GDM1 (cell line): ENCODE measurements around the gene ZBBX.
A peak's percentile ranks its signal among the peaks of the same experiment; 100 is the strongest.
"Not testable (repeated sequence)": the region's sequence is repeated elsewhere in the genome, so short reads cannot be mapped to it uniquely, and the experiment has no call there.

Experiments
- DNase-seq: peaks from one replicate; lab custom pipeline; 2025; lab: John Stamatoyannopoulos, UW

ZBBX gene, protein sequence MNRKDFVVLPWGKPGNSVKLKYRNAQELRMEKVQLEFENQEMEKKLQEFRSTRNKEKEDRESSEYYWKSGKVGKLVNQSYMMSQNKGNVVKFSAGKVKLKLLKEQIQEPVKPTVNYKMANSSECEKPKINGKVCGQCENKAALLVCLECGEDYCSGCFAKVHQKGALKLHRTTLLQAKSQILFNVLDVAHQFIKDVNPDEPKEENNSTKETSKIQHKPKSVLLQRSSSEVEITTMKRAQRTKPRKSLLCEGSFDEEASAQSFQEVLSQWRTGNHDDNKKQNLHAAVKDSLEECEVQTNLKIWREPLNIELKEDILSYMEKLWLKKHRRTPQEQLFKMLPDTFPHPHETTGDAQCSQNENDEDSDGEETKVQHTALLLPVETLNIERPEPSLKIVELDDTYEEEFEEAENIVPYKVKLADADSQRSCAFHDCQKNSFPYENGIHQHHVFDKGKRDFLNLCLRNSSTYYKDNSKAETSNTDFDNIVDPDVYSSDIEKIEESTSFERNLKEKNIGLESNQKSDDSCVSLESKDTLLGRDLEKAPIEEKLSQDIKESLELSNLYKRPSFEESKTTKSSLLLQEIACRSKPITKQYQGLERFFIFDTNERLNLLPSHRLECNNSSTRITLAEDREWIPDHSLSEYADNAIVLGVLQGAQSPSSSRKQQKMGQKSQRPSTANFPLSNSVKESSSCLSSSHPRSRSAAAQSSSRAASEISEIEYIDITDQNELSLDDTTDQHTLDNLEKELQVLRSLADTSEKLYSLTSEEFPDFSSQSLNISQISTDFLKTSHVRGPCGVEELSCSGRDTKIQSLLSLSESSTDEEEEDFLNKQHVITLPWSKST

DNA sequence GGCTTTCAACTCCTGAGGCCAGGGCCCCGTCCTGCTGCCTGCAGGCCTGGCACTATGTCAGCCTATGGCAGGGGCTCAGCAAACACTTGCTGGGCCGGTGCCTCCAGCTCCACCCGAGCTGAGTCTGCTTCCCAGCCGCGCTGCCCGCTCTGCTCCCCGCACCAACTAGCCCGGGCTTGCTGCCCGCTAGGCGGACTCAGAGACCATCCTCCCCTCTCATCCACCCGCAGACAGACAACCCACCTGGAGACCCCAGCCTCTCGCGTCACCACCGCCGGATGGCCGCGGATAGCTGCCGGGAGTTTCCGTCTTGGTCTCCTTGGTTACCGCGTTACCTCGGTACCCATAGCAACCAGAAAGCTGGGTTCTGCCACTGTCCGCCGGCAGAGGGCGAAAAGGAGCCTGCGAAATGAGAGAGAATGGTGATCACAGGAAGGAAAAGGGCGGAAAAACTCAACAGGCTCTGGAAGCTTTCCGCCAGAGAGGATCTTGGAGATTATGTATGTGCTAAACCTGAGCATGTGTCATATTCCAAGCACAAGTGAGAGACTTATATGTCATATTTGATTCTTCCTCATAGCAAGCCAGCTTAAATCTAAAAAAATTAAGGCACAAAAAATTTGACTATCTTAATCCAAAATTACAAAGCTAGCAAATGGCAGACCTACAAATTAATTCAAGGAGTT lies at the start of gene ZBBX:
ZBBX (minus strand) TSS at position 294 of the 686 bp plus-strand sequence. CDS start 7,396 bp downstream, outside the sequence.
- DNase-seq: no peak

DNA sequence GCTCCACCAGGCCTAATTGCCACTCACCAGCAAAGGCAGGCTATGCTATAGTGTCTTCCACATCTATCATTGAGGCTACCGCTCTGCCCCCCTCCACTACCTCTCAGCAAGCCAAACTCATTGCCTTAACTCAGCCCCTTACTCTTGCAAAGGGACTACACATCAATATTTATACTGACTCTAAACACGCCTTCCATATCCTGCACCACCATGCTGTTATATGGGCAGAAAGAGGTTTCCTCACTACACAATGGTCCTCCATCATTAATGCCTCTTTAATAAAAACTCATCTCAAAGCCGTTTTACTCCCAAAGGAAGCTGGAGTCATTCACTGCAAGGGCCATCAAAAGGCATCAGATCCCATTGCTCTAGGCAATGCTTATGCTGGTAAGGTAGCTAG lies 46.9 kb upstream of the ZBBX start:
- DNase-seq: not testable (repeated sequence)

DNA sequence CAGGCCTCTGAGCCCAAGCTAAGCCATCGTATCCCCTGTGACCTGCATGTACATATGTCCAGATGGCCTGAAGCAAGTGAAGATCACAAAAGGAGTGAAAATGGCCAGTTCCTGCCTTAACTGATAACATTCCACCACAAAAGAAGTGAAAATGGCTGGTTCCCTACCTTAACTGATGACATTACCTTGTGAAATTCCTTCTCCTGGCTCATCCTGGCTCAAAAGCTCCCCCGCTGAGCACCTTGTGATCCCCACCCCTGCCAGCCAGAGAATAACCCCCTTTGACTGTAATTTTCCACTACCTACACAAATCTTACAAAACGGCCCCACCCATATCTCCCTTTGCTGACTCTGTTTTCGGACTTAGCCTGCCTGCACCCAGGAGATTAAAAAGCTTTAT lies 42.3 kb upstream of the ZBBX start:
- DNase-seq: not testable (repeated sequence)

DNA sequence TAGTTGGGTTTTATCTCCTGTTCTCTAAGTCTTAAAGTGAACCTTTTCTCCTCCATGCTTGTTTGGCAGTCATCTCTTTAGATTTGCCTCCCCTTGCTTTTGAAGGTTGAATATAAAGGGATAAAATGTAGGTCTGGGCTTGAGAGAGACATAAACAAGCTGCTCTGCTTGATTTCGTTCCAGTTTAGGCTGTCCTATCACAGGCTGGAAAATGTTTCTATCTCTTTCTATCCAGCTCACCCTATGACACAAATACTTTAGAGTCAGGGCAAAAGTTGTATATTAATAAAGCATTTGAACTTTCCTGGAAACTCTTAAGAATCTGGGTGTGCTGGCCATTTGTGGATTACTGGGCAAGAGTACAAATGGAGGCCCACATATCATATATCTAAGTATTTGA lies 29.5 kb upstream of the ZBBX start:
- DNase-seq: no peak

DNA sequence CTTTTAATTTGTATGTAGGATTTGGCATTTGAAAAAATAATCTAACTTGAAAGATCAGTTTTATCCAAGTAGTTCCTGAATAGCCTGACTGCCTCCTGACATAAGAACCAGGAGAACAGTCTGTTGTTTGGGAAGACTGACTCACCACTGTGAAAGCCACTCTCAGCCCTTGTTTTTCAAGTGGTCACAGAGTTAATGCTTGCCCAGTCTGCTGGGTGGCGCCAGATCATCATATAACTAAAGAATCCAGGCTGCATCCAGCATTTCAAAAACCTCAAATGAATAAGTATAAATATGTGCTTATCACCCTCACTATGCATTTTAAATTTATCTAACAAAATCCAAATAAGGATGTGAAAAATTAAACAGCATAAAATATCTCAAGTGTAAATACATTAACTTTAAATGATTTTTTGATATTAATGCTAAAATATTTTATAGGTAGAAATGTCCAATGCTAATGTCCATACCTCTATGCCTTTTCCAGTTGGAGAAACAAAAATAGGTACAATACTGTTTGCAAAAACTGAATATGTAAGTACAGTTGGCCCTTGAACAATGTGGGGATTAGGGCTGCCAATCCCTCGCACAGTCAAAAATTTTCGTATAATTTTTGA lies 26.9 kb upstream of the ZBBX start:
- peak; percentile 36 for DNase-seq

DNA sequence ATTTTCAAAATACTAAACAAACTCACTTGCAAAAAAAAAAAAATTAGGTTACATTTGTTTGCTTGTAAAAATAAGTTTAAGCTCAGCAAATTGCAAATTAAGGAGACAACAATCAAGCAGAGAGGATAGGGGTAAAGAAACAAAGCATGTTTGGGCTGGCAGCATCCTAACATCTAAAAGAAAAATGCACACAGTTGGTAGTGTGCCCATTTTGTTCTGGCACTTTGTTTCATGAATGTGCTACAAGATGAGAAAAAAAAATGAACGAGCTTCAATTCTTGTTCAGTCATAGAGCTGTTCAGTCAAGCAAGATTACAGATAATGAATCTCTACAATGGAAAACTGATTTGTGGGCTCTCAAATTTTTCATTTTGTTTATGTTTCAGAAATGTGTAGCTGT lies 17.7 kb upstream of the ZBBX start:
- no peak for DNase-seq

DNA sequence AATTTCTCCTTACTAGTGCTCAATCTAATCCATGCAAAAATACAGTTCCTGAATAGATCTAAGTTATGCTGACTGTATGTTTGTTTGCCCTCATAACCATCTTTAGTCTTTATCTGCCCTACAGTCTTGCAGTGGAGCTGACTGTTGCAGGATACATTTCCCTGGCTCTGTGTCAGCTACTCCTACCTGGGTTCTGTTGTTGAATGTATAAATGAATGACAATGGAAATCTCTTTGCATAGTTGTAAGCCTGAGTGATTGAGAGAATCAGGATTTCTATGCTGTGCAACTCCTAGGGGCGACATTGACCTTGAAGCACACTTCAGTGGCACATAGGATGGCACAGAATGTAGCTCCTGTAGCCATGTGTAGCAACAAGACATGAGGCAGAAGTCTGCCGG lies 16.0 kb upstream of the ZBBX start:
- DNase-seq: no peak

DNA sequence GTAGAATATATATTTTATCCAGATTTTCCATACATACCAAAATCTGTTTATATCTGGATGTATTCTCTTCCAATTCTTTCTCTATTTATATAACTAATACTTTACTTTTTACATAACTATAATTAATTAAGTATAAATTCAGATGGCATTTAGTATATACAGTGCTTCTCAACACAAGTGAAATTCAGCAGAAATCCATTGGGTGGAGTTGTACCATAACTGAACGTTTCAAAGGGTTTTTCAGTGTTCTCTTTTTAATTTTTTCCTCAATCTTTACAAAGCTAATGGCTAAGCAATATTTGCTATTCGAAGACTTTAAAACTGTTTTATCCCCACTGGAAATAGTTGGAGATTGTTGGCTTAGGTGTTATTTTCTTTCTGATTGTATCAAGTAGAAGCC lies 13.9 kb upstream of the ZBBX start:
- no peak for DNase-seq

DNA sequence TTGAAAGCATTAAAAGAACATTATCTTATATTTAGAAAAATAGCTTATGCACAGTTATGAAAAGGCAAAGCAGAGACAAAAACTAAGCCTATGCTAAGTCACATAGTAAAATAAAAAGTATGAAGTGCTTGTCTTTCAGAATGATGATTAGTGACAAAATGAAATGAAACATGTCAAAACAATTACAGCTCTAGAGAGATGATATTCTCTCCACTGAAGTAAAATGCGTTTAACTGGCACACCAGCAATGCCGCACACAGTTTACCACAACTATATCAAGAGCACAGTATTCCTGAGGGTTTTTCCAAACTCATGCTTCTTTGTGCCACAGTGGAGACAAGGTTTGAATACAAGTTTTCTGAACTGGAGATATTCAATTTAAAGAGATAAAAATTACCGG lies 2.1 kb upstream of the ZBBX start:
- no peak for DNase-seq

DNA sequence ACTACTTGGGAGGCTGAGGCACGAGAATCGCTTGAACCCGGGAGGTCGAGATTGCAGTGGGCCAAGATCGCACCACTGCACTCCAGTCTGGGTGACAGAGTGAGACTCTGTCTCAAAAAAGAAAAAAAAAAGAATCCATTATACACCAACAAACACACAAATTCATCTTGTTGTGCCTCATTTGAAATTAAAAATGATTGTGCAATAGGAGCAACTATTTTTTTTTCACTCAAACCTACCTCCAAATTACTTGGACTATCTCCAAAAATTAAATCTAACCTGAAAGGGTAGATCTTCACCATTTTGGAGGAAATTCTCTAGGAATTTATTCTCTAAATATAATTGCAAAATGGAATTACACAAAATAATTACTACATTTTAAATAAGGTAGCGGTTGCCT lies 4.6 kb downstream of the ZBBX start:
- DNase-seq: no peak

DNA sequence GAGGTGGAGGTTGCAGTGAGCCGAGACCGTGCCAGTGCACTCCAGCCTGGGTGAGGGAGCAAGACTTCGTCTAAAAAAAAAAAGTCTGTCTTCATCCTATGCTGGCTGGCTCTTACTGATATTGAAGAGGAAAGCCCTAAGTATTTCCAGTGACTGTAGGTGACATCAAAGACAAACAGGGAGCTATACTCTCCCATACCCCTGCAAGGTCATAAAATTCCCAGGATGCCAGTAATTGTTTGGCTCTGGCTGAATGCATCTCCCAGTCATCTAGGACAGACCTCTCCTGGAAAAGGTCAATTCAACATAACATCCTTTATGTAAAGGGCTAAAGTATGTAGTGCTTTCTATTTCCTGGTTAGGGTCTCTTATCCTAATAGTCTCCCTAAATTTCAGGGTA lies 8.0 kb downstream of the ZBBX start:
- no peak for DNase-seq

DNA sequence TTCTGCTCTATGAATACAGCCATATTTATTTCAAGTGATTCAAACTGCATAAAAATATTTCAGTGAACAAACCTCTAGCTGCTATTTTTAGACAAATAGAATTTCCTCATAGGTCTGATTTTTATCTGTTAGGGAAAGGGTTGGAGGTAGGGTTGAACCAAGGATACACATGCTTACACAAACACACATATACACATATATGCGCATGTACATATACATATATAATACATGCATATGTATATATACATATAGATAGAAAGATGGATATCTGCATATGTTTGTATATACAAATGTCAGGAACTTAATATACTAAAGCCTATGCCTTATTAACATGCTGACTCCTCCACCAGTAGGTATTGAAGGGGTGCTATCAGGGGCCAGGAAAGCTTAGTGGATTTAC lies 18.1 kb downstream of the ZBBX start:
- no peak for DNase-seq

DNA sequence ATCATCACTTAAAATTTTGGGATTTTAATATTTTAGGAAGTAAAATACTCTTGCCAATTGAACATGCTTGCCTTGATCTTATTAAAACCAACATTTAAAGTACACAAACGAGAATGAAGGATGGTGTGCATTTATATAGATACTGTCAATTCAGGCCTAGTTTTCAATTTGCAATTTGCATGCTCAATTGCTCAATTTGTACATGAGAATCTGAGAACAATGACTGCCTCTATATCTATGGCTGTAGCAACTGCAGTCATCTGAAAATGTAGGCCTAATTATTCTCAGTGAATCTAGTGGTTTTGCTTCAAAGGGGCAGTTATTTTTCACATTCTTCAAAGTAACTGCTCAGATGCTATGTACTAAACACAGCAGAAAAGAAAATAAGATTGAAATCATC lies 18.8 kb downstream of the ZBBX start:
- no peak for DNase-seq

DNA sequence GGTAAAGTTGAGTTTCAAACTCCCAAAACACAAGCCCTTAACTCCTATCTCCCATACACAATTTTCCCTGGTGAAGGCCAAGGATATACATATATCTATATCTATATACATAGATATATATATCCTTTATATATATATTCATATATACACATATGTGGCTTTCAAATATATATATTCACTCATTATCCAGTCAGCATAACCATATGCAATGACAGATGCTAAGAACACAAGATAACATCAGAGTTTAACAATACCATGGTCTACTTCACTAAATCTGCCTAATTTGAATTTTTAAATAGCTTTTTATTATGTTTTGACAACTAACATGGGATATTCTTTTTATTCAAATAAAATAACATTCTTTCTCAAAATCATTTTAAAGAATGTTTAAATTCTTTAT lies 24.7 kb downstream of the ZBBX start:
- DNase-seq: no peak

DNA sequence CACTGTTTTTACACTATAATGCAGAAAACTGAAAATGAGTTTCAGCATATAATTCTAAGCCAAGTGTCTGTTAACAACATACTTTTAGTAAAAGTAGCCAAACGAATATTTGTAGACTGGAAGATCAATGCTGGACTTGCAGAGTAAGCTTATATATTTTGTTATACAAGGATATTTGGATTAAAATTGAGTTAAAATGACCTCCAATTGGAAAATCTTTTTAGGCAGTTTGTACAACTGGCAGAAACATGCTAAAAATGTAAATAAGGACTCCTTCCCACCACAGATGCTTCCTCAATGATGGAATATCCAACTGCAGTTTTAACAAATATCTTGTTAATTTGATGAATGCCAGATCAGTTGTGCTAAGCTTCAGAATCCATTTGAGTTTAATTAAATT lies 25.3 kb downstream of the ZBBX start:
- no peak for DNase-seq

DNA sequence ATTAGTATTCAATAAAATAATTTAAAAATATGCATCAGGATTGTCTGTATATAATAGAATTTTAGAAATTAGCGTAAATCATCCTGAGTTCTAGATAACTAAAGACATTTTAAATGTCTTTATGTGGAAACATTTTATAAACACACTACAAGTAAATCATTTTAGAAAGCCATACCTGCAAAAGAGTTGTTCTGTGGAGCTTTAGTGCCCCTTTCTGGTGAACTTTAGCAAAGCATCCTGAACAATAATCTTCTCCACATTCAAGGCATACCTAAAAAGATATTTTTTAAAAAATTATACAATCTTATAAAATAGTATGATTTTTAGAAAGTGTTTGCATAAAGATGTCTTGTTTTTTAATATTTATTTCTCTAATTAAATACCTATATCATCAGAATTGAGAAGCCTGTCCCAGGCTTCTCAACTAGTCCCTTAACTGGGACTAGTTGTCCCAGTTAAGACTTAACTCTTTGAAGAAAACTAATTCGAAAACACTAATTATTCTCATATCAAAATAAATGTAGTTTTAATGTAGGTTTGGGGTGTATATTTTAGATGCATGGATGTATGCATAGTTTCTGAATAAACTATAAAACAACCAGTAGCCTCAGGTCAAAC lies 29.7 kb downstream of the ZBBX start:
- peak; percentile 5 for DNase-seq

DNA sequence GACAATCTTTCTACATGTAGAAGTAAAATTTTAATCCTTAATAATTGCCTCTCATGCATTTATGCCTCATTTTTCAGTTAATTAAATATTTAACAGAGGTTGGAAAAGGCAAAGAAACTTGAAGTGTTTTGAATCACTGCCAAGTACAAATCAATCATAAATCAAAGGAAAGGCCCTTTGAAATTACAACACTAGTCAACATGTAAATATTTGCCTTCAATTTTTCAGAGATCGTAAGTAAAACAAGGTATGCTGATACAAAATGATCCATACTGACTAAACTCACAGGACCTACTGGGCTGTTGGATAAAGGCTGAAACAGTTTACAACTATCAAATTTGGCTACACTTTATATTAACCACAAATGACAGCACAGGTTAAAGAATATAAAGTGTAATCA lies 33.9 kb downstream of the ZBBX start:
- no peak for DNase-seq

DNA sequence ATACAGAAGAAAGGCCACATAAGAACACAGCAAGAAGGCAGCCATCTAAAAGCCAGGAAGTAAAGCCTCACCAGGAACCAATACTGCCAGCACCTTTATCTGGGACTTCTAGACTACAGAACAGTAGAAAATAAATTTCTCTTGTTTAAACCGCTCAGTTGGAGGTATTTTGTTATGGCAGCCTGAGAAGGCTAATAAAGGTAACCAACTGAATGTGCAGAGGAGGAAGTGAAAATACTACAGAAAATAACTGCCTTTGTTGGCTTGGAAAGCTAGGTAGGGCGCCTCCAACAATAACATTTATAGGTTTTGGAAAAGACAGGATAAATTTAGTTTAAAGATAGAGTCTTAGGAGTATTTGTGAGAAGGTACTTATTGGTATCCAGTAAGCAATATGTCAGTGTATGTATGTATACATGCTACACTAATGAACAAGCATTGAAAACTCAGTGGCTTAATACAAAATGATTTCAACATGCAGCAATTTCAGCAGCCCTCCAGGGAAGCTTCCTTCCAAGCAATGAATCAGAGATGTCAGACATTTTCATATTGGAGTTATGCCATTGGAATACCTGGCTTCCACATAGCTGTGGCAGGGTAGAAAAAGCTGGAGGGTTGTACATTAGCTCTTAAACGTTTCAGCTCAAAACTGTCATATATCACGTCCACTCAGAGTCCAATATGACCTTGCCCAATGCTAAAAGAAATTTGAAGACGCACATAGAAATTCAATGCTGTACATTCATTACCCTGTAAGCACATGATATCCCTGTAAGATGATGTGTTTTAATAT lies 48.9 kb downstream of the ZBBX start:
- no peak for DNase-seq

DNA sequence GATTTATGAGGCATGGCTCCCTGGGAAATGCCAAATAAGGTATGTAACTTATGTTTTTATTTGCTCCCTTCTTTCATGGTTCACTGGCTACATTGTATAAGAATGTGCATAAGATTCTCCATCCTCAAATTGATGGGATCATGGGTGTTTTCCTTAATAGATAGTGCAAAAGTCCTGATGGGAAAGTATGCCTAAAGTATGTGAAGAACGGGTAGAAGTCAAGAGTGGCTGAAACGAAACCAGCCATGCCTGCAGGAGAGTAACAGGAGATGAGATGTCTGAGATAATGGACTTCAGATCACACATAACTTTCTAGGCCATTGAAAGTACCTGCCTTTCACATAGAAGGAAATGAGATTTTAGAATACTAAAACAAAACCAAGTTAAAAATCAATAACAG lies 56.5 kb downstream of the ZBBX start:
- DNase-seq: no peak

DNA sequence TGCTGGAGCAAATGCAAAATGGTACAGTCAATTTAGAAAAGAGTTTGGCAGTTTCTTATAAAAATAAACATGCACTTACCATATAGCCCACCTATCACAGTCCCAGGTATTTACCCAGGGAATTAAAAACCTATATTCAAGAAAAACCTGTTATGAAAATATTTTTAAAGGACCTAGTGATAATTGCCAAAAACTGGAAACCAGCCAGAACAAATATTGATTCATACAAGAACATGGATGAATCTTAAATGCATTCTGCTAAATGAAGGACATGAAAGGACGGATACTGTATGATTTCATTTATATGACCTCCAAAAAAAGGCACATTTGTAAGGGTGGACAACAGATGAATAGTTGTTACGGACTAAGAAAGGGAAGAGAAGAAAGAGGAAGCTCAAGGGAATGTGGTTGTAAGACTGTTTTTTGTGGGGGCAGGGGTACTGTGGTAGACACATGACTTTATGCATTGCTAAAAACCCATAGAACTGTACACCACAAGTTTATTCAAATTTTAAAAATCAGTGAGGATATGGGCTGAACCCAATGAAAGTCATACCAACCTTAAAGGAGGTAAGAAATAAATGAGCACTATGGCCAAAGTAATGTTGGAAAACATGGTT lies 61.0 kb downstream of the ZBBX start:
- peak; percentile 44 for DNase-seq

DNA sequence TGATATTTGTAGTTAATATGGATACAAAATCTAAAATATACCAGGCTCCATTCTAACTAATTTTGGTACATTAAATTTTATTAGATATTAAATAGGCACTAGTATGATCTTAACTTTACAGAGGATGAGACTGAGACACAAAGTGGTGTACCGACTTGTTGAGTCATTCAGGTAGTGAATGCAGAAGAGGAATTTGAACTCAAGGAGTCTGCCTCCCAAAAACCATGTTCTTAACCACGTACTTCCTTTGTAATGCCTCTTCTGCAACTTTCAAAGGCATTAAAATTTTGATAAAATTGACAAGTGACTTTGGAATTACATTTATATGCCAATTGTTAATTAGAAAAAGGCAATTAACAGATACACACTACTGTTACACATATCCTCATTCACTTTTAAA lies 61.8 kb downstream of the ZBBX start:
- peak; percentile 15 for DNase-seq
